GM18517 (cell line): ENCODE data around the gene CRYM.
"Not testable (repeated sequence)": the region's sequence is repeated elsewhere in the genome, so short reads cannot be mapped to it uniquely, and the experiment has no call there.

Source experiments
- ATAC-seq: cut with Tn5 transposase; IDR thresholded peaks from one replicate; pipeline ENCODE4 v1.9.1; 2021; ENCODE audit warnings: mild to moderate bottlenecking, moderate library complexity; ENCODE audit not compliant: unreplicated experiment

Gene CRYM

DNA sequence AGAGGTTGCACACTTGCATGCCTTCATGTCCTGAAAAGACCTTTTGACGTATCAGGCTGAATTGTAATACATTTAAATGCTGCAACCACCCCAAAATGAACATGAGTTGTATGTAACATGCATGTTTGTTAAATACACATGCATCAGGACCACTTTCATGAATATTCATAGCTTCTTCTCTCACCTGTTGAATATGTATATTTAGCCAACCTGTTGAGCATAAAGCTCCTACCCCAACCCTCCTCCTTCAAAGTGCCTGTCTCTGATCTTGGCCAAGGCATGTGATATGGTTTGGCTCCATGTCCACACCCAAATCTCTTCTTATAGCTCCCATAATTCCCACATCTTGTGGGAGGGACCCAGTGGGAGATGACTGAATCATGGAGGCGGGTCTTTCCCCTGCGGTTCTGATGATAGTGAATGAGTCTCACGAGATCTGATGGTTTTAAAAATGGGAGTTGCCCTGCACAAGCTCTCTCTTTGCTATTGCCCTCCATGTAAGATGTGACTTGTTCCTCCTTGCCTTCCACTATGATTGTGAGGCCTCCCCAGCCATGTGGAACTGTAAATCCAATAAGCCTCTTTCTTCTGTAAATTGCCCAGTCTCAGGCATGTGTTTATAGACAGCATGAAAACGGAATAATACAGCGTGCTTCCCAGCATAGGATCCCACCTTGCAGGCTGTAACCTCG, 3.8 kb upstream of the CRYM start:
- ATAC-seq, result no peak

DNA sequence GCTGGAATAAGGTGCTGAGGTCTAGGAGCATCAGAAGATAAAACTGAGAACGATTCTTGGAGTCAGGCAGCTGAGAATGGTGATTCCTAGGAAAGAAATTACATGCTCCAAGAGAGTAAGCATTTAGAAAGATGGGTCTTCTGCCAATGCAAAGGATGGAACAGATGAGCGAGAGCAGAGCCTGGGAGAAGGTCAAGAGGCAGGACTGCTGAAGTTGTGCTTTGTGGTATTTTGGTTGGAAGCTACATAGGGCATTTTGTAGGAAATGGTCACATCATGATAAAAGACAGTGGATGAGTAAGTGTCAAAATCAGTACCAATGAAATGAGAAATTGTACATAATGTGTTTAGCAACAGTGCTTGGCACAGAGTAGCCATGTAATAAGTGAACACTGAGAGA, 1.4 kb upstream of the CRYM start:
- ATAC-seq, result no peak

DNA sequence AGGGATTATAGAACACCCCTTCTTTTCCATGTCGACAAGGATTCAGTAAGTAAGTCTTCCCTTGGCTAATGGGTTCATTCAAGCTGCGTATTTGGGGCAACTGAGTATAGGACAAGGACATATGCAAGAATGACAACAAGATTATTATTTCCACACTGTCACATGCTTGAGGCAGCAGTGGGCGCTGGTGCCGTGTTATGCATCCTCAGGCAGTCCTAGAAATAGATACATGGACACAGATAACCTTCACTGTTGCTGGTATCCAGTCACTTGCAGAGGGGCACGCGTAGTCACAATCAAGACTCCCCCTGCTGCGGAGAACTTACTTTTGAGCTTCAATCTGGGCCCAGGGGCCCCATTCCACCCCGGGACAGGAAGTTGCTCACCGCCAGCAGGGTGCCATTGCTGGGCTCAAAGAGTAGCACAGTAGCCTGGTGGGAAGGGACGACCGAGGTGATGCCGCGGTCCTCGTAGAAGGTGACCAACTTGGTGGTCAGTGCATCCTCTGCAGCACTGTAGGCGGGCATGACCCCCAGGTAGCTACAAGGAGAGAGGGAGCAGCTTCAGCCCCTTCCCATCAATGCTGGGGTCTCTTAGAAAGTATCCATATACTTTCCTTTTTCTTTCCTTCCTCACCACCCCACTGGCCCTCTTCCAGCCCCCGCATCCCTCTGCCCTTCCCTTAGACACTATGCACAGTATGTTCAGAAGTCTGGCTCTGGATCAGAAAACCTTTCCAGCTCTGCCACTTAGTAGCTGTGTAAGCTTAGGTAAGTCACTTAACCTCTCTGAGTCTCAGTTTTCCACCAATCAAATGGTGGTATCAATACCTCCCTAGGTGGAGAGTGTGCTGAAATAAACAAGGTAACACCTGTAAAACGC, 804 bp downstream of the CRYM start:
- no peak for ATAC-seq

DNA sequence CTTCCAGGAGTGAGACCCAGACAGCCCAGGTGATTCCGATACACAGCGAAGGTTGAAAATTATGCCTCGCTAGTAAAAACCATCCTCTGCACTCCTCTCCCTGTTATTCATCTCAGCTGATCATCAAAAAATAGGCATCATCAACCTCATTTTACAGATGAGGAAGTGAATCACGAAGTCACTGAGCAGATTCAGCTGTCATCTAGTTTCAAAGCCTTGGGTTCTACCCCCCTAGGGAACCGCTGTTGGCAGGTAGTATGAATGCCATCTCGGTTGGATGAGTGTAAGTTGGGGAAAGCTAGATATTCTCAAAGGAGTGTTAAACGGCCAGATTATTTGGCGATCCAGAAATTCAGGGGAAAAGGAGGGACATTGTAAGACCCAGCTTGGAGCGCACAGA, 2.0 kb downstream of the CRYM start:
- no peak for ATAC-seq

DNA sequence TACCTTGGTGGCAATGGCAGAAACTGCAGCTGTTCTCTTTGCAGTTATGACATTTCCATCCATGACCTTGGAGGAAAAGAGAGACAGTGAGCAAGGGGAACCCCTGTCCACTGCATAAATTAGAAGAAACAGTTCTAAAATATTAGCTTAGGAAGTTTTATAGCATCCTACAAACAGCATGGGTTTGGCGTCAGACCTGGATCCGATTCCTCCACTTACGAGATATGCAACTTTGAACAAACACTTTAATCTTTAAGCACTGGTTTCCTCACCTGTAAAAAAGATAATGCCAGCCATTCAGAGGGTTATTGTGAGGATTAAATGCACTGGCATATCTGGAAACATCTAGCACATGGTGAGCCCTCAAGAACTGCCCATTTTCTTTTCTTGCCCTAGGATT, 2.6 kb downstream of the CRYM start:
- no peak for ATAC-seq

DNA sequence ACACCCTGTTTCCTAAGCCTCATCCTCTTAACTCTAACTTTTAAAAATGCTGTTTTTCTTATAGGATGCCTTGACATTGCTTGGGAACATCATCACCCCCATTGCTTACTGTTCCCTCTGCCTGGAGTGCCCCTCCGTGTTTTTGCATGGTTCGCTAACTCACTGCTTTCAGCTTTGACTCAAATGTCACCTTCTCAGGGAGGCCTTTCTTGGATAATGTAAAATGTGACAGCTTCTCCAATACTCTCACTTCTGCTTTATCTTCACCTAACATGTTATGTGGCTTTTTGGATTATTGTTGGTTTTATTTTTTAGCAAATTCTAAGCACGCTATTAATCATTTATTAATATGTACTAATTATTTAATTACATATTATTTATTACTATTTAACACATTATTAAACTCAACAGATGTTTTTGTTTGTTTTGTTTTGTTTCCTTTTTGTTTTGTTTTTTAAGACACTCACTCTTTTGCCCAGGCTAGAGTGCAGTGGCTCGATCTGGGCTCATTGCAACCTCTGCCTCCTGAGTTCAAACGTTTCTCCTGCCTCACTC, 3.8 kb downstream of the CRYM start:
- no peak for ATAC-seq

DNA sequence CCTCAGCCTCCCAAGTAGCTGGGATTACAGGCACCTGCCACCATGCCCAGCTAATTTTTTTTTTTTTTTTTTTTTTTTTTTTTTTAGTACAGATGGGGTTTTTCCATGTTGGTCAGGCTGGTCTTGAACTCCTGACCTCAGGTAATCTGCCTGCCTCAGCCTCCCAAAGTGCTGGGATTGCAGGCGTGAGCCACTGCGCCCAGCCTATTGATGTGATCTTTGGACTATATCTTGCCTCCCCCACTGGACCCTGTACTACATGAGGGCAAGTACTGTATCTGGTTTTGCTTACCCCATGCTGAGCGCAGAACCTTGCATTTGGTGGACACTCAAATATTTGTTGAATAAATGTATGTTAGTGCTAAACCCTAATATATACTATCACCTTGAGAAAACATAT, 5.3 kb downstream of the CRYM start:
- ATAC-seq, result not testable (repeated sequence)

DNA sequence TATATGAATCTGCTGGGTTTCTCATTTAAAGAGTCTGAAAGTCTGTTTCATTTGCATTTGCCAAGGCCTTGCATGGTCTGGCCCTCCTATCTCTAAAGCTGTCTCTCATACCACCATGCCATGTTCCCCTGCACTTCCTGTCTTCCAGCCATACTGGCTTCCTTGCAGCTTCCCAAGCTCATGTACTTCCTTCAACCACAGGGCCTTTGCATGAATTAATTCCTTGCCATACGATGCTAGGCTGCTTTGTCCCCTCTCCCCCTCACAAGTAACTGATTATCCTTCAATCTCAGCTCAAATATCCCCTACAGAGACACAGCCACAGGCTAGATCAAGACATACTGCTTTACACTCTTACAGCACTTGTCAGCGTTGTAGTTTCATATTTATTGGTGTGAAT, 5.8 kb downstream of the CRYM start:
- no peak for ATAC-seq

DNA sequence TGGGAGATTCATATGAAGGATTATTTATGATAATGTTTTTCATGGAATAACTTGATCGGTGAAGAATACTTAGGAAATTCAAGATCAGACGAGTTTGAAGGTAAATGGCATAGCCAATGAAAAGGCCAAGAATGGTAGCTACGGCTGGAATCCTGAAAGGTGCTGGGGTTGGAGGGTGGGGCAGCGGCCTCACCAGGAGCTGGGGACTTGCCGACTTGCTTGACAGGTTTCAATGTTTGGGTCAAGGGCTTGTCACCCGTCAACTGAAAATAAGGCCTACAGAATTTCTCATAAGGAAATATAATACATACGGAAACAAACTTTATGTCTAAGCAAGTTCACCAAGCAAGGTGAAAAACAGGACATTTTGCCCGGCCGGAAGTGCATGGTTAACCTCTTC, 9.9 kb downstream of the CRYM start:
- no peak for ATAC-seq

DNA sequence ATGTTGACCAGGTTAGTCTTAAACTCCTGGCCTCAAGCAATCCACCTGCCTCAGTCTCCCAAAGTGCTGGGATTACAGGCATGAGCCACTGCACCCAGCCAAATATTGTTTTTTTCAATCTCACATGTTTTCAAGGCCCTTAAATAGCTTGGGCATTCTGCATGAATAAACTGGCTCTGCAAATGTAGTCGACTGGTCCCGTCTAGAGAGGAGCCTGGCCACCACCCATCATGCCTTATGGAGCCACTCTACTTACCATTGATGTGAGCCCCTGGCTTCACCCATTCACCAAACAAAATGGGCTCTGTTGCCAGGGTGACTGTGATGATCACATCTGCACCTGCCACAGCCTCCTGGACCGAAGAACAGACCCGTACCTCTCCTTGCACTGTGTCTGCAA, 10.8 kb downstream of the CRYM start:
- no peak for ATAC-seq

DNA sequence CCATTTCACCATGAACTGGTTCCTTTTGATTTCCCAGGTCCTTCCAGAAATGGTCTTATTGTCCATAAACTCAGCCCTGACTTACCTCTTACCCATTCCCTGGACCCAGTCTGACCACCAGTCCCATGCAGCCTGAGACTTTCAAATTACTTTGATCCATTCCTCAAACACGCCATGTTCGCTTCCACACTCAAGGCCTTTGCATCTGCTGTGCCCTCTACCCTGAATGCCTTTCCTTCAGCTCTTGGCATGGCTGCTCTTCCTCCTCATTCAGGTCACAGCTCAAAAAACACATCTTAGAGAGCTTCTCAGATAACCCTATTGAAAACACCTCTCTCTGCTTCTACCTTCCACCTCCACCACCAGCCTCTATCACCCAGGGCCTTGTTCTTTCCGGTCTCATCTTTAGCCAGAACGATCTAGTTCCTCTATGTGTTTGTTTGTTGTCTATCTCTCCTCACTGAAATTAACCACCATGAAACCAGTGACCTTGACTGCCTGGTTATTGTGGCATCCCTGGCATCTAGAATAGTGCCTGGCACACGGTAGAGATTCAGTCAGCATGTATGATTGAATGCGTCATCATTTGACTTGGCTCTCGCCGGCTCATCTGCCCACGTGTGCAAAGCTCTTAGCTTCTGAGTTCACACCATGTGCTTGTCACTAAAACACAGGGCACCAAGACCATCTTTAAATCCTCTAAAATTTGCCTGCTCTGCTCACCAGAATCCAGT, 12.8 kb downstream of the CRYM start:
- ATAC-seq, result no peak

DNA sequence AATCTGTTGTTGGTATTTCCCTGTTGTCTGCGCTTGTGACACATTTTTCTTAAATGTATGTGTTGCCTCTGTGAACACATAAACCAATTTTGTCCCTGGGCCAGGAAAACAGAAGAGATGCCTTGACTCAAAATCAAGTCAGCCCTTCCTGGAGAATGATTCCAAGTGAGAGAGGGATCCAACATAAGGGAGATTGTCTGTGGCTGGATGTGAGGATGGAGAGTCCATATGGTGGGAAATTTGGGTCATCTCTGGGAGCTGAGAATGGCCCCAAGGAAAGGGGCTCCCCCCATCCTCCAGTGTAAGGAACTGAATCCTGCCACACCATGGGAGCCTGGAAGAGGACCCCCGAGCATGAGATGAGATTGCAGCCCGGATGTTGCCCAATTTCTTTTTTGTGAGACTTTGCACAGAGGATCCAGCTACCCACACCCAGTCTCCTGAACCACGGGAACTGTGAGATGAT, 13.5 kb downstream of the CRYM start:
- no peak for ATAC-seq

DNA sequence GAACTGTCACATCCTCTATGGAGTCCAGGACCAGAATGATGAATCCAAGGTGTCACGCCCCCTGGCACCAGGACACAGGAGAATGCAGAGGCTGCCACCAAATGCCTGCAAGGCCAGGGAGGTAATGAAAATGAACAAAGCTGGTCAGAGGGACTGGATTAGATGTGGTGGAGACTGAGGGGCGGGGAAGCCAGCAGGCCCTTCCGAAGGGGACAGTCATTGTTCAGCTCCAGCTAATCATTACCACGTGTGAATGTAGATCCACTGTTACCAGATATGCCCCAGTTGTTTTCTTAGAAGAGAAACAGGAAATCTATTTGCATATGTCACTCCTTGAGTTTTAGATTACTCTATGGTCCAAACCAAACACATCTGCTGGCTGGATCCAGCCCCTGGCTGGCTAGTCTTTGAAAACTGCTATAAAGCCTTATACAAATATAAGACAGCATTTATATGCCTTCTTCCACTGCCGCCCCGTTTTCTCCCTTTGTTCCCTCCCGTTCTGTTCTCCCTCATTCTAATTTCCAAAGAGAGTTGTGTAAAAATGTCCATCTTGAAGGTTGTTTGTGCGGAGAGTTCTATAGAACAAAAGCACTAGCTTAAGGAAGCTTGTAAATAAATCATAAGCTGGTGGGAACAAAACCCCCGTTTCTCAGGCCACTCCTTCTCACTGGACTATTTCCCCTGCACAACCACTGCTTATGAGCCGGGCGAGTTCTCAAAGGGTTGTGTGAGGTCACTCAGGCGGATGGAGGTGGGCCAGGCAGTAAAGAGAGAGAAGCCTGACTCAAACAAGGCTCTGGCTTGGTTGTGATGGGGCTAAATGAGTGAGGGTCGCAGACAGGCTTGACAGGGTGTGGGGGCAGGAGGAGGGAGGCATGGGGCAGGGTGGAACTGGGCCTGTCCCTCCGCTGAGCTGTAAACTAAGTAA, 14.2 kb downstream of the CRYM start:
- ATAC-seq, result peak; percentile 91

DNA sequence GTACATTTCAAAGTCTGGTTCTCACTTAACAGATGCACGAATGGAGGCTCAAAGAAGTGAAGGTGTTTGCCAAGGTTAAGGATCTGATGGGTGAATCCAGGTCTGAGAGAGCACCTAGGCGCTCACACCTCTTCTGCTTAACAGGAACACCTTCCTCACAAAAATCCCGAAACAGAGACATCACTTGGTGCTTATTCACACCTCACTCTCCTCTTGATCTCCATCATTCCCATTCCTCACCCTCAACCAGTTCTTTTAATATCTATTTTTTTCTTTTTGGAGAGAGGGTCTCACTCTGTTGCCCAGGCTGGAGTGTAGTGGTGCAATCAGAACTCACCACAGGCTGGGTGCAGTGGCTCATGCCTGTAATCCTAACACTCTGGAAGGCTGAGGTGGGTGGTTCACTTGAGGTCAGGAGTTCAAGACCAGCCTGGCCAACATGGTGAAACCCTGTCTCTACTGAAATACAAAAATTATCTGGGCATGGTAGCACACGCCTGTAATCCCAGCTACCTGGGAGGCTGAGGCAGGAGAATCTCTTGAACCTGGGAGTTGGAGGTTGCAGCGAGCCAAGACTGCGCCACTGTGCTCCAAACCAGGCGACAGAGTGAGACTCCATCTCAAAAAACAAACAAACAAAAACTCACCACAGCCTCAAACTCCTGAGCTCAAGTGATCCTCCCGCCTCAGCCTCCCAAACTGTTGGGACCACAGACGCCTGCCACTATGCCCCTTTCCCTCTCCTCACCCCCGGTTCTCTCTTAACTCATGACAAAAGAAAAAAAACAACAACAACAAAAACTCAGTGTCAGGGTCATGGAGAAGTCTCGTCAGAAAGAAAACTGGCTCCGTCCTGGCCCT, 15.1 kb downstream of the CRYM start:
- no peak for ATAC-seq

DNA sequence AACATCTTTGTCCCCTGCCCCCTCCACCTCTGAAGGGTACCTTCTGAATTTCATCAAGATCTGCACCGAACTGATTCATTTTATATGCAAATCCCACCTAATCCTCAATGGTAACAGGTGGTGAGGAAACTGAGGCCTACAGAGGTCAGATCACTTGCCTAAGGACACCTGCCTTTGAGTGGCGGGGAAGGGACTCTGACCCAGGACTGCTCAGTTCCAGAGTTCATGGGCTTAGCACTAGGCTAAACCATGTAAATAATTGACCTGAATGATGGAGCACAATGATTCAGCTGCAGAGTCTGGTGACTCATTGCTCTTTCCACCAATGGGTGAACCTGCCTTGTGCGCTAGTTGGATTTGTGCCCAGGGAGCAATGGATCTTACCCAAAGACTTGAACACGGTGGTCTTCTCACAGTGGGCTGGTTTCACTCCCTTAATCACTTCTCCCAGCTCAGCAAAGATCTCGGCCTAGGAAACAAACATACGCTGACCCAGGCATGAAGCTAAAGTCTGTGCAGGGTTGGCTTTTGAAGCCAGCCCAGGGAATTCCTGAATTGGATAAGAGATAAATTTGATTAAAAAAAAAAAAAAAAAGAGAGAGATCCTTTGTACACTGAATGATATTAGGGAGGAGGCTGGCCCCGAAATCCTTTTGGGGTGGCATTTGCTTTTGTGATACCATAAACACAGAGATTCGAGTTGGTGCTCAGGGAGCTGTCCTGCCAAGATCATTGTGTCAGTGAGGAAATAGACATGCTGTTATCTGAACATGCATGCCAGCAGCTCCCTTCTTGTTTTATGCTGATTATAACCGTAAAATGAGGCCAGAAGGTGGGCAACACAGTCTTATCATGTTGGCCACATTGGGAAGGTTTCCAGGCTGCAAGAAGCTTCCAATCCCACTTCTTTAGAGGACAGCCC, 17.0 kb downstream of the CRYM start:
- ATAC-seq, result no peak

DNA sequence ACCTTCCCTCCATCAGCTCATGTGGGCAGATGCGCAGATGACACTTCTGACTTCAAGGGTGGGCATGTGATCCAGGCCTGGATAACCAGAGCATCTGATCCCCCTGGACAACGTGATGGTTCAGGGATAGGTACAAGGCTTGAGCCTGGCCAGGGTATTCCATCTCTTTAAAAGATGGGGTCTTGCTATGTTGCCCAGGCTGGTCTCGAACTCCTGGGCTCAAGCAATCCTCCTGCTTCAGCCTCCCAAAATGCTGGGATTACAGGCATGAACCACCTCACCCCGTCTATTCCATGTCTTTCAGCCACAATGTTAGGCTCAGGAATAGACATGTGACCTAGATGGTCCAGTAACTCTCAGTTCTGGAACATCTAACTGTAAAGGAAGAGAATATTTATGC, 20.8 kb downstream of the CRYM start:
- no peak for ATAC-seq

DNA sequence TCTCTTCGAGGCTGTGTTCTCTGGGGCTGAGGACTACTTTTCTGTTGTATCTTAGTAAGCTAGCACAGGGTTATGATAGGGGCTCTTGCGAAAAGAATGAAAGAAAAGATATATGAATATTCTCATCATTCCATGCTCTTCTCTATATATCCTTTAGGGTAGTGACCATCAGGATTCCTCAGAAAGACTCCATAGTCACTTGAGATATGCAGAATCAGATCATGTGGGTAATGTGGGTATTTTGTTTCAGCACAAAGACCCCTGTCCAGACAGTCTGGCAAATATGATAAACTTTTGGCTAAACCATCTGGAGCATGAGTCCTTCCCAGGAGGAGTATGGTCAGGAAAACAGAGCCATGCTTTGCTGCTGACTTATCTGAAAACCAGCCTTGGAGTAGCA, 21.5 kb downstream of the CRYM start:
- ATAC-seq, result no peak

DNA sequence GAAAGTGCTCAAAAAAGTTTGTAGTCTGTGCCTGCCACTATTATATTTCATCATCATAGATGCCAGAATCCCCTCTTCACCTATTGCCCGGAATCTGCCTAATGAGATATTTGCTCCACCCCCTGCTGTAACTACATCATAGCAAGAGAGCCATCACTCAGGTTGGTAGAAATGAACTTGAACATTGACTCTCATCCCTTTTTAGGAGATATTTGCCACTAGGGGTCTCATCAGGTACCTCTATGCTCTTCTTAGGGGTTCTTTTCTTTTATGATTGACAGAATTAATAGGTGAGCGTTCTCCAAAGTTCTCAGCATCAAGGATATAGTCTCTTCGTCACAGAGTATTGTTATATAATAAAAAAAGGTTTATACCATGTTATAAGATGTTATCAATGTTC, 24.6 kb downstream of the CRYM start:
- no peak for ATAC-seq
